GM23338 (cell line): Measurements from ENCODE around the gene CLNK. TPM values are rescaled to one million over a fixed set of nuclear protein-coding genes. Genes with fewer than 3 reads are reported as not detected.

Experiments used
- CREB1 ChIP-seq: fragments of 250-450 bp; sonication (Bioruptor Pico); IDR thresholded peaks from 2 replicates; pipeline ENCODE4 v1.5.0; 2020; ENCODE audit warnings: low read depth, mild to moderate bottlenecking, moderate library complexity
- EZH2 ChIP-seq: fragments of 200-600 bp; sonication (generic); IDR thresholded peaks from one replicate; pipeline ENCODE4 v1.8.0; 2017; ENCODE audit warnings: antibody characterized with exemption, mild to moderate bottlenecking, low read depth; ENCODE audit not compliant: unreplicated experiment
- EZH2phosphoT487 ChIP-seq: fragments of 200-600 bp; sonication (generic); IDR thresholded peaks from one replicate; pipeline ENCODE4 v1.8.1; 2018; ENCODE audit warnings: antibody characterized with exemption; ENCODE audit not compliant: unreplicated experiment
- NANOG ChIP-seq: IDR thresholded peaks from 2 replicates; pipeline ENCODE4 v1.6.1; 2016; ENCODE audit warnings: antibody characterized with exemption, borderline replicate concordance
- POLR2AphosphoS5 ChIP-seq: IDR thresholded peaks from 2 replicates; pipeline ENCODE4 v1.6.1; 2016; ENCODE audit warnings: antibody characterized with exemption, low read depth
- ZNF331 ChIP-seq: fragments of 250-450 bp; sonication (Bioruptor Pico); IDR thresholded peaks from 2 replicates; pipeline ENCODE4 v1.5.0; 2020; ENCODE audit warnings: low read depth, mild to moderate bottlenecking, moderate library complexity
- polyA plus RNA-seq: library from polyadenylated mRNA; unstranded; fragments of >200 nt; fragmentation: Nextera tagmentation; extraction: Ambion mirVana; gene quantifications from 2 replicates; pipeline ENCODE4 v1.2.1, GENCODE V29; 2016
- total RNA-seq: library from RNA; depleted of rRNA; stranded (reverse); fragments of >200 nt; shearing (Covaris generic); gene quantifications from 2 replicates; pipeline ENCODE4 v1.2.3, GENCODE V29; 2014
- TF ChIP-seq, protein P1 (sequence below): fragments of 250-450 bp; sonication (Bioruptor Pico); IDR thresholded peaks from 2 replicates; pipeline ENCODE4 v1.5.0; 2020; ENCODE audit warnings: mild to moderate bottlenecking, moderate library complexity
- TF ChIP-seq, protein P2 (sequence below), 2 experiments: fragments of 200-600 bp in 1 of 2; sonication (generic) in 1 of 2; conservative IDR thresholded peaks; 2 replicates each; pipeline versions ENCODE4 v1.5.1 to v1.6.1; 2016 to 2017; ENCODE audit warnings: antibody characterized with exemption in 2 of 2, low read depth in 2 of 2, mild to moderate bottlenecking in 2 of 2, moderate library complexity in 1 of 2
- TF ChIP-seq, protein P3 (sequence below): IDR thresholded peaks from one replicate; pipeline ENCODE4 v1.6.1; 2018; ENCODE audit warnings: antibody characterized with exemption; ENCODE audit not compliant: unreplicated experiment
- TF ChIP-seq, protein P4 (sequence below): IDR thresholded peaks from 2 replicates; pipeline ENCODE4 v1.6.1; 2016; ENCODE audit warnings: antibody characterized with exemption

Gene CLNK
- total and polyA plus RNA-seq, 2 experiments from 2014 or later: not detected

DNA sequence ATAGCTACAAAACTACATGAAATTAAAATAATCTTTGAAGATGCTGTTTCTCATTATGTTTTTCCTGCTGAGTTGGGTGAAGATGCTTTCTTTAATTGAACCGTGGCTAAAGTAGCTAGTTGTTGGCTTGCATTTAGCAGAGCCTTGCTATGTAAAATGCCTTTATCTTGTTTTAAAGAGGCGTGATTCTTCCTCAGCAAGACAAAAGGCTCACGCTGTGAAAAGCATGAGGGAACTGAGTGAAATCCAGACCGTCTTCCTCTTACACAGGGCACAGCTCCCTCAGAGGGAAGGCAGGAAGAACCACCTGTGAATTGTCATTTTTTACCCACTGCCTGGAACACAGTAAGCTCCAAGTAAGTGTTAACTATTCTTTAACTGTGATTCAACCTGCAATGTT, 188.4 kb downstream of the CLNK start (continued):
- TF ChIP-seq, protein P1, sequence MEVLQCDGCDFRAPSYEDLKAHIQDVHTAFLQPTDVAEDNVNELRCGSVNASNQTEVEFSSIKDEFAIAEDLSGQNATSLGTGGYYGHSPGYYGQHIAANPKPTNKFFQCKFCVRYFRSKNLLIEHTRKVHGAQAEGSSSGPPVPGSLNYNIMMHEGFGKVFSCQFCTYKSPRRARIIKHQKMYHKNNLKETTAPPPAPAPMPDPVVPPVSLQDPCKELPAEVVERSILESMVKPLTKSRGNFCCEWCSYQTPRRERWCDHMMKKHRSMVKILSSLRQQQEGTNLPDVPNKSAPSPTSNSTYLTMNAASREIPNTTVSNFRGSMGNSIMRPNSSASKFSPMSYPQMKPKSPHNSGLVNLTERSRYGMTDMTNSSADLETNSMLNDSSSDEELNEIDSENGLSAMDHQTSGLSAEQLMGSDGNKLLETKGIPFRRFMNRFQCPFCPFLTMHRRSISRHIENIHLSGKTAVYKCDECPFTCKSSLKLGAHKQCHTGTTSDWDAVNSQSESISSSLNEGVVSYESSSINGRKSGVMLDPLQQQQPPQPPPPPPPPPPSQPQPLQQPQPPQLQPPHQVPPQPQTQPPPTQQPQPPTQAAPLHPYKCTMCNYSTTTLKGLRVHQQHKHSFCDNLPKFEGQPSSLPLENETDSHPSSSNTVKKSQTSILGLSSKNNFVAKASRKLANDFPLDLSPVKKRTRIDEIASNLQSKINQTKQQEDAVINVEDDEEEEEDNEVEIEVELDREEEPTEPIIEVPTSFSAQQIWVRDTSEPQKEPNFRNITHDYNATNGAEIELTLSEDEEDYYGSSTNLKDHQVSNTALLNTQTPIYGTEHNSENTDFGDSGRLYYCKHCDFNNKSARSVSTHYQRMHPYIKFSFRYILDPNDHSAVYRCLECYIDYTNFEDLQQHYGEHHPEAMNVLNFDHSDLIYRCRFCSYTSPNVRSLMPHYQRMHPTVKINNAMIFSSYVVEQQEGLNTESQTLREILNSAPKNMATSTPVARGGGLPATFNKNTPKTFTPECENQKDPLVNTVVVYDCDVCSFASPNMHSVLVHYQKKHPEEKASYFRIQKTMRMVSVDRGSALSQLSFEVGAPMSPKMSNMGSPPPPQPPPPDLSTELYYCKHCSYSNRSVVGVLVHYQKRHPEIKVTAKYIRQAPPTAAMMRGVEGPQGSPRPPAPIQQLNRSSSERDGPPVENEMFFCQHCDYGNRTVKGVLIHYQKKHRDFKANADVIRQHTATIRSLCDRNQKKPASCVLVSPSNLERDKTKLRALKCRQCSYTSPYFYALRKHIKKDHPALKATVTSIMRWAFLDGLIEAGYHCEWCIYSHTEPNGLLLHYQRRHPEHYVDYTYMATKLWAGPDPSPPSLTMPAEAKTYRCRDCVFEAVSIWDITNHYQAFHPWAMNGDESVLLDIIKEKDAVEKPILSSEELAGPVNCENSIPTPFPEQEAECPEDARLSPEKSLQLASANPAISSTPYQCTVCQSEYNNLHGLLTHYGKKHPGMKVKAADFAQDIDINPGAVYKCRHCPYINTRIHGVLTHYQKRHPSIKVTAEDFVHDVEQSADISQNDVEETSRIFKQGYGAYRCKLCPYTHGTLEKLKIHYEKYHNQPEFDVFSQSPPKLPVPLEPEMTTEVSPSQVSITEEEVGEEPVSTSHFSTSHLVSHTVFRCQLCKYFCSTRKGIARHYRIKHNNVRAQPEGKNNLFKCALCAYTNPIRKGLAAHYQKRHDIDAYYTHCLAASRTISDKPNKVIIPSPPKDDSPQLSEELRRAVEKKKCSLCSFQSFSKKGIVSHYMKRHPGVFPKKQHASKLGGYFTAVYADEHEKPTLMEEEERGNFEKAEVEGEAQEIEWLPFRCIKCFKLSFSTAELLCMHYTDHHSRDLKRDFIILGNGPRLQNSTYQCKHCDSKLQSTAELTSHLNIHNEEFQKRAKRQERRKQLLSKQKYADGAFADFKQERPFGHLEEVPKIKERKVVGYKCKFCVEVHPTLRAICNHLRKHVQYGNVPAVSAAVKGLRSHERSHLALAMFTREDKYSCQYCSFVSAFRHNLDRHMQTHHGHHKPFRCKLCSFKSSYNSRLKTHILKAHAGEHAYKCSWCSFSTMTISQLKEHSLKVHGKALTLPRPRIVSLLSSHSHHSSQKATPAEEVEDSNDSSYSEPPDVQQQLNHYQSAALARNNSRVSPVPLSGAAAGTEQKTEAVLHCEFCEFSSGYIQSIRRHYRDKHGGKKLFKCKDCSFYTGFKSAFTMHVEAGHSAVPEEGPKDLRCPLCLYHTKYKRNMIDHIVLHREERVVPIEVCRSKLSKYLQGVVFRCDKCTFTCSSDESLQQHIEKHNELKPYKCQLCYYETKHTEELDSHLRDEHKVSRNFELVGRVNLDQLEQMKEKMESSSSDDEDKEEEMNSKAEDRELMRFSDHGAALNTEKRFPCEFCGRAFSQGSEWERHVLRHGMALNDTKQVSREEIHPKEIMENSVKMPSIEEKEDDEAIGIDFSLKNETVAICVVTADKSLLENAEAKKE (CRISPR knock-in tag): peak; percentile 56; the same call in 1 of the 2 replicates
- TF ChIP-seq CREB1 (0 out of 2 replicates have a peak, but pooled peaks have one; percentile 3), NANOG (peak; percentile 92), POLR2AphosphoS5 (peak; percentile 24; the same call in 1 of the 2 replicates), ZNF331 (CRISPR knock-in tag) (no peak), EZH2phosphoT487 (no peak), EZH2 (no peak)
- TF ChIP-seq, protein P2, sequence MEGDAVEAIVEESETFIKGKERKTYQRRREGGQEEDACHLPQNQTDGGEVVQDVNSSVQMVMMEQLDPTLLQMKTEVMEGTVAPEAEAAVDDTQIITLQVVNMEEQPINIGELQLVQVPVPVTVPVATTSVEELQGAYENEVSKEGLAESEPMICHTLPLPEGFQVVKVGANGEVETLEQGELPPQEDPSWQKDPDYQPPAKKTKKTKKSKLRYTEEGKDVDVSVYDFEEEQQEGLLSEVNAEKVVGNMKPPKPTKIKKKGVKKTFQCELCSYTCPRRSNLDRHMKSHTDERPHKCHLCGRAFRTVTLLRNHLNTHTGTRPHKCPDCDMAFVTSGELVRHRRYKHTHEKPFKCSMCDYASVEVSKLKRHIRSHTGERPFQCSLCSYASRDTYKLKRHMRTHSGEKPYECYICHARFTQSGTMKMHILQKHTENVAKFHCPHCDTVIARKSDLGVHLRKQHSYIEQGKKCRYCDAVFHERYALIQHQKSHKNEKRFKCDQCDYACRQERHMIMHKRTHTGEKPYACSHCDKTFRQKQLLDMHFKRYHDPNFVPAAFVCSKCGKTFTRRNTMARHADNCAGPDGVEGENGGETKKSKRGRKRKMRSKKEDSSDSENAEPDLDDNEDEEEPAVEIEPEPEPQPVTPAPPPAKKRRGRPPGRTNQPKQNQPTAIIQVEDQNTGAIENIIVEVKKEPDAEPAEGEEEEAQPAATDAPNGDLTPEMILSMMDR (conservative IDR thresholded peaks at IDR 0.05; ENCODE audit: low read depth in 2 of 2): no peak
- TF ChIP-seq, protein P3, sequence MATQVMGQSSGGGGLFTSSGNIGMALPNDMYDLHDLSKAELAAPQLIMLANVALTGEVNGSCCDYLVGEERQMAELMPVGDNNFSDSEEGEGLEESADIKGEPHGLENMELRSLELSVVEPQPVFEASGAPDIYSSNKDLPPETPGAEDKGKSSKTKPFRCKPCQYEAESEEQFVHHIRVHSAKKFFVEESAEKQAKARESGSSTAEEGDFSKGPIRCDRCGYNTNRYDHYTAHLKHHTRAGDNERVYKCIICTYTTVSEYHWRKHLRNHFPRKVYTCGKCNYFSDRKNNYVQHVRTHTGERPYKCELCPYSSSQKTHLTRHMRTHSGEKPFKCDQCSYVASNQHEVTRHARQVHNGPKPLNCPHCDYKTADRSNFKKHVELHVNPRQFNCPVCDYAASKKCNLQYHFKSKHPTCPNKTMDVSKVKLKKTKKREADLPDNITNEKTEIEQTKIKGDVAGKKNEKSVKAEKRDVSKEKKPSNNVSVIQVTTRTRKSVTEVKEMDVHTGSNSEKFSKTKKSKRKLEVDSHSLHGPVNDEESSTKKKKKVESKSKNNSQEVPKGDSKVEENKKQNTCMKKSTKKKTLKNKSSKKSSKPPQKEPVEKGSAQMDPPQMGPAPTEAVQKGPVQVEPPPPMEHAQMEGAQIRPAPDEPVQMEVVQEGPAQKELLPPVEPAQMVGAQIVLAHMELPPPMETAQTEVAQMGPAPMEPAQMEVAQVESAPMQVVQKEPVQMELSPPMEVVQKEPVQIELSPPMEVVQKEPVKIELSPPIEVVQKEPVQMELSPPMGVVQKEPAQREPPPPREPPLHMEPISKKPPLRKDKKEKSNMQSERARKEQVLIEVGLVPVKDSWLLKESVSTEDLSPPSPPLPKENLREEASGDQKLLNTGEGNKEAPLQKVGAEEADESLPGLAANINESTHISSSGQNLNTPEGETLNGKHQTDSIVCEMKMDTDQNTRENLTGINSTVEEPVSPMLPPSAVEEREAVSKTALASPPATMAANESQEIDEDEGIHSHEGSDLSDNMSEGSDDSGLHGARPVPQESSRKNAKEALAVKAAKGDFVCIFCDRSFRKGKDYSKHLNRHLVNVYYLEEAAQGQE: no peak
- TF ChIP-seq, protein P4, sequence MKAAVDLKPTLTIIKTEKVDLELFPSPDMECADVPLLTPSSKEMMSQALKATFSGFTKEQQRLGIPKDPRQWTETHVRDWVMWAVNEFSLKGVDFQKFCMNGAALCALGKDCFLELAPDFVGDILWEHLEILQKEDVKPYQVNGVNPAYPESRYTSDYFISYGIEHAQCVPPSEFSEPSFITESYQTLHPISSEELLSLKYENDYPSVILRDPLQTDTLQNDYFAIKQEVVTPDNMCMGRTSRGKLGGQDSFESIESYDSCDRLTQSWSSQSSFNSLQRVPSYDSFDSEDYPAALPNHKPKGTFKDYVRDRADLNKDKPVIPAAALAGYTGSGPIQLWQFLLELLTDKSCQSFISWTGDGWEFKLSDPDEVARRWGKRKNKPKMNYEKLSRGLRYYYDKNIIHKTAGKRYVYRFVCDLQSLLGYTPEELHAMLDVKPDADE: no peak
